Gastrocnemius medialis (tissue), 4 donors: Measurements from ENCODE around the gene HDGFL1.

Experiments
- POLR2A ChIP-seq, 2 donors: fragments of 450-650 bp; IDR thresholded peaks; one replicate each; pipeline ENCODE4 v1.6.1; 2017; ENCODE audit warnings: antibody characterized with exemption in 2 of 2, mild to moderate bottlenecking in 2 of 2, moderate library complexity in 2 of 2
- TF ChIP-seq, protein P1 (sequence below), 5 experiments: fragments of 450-650 bp in 3 of 5; fragments of 200-600 bp in 2 of 5; sonication (generic) in 2 of 5; IDR thresholded peaks in 4 of 5; conservative IDR thresholded peaks in 1 of 5; 1 replicate in 4 of 5; 2 replicates in 1 of 5; pipeline ENCODE4 v1.5.1; 2016 to 2019; ENCODE audit warnings: antibody characterized with exemption in 5 of 5, mild to moderate bottlenecking in 3 of 5, moderate library complexity in 3 of 5

DNA sequence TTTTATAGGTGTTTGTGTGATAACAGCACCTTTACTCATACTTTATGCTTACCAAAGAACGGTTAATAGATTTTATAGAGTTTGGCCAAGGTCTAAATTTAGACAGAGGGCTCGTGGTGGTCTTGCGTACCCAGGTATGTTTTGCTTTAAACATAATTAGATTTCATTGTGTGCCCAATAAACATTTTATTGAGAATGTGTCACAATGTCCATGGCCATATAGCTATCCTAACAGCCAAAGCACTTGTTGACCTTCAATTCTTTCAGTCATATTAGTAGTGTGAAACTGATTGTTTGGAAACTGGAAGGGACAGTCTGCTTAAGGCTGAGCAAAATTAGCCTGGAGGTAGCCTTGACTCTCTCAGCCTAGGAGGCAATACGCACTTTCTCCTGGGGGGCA is 48.3 kb upstream of the HDGFL1 start:
- TF ChIP-seq, protein P1, sequence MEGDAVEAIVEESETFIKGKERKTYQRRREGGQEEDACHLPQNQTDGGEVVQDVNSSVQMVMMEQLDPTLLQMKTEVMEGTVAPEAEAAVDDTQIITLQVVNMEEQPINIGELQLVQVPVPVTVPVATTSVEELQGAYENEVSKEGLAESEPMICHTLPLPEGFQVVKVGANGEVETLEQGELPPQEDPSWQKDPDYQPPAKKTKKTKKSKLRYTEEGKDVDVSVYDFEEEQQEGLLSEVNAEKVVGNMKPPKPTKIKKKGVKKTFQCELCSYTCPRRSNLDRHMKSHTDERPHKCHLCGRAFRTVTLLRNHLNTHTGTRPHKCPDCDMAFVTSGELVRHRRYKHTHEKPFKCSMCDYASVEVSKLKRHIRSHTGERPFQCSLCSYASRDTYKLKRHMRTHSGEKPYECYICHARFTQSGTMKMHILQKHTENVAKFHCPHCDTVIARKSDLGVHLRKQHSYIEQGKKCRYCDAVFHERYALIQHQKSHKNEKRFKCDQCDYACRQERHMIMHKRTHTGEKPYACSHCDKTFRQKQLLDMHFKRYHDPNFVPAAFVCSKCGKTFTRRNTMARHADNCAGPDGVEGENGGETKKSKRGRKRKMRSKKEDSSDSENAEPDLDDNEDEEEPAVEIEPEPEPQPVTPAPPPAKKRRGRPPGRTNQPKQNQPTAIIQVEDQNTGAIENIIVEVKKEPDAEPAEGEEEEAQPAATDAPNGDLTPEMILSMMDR (IDR thresholded peaks at IDR 0.05 in 4 of 5, conservative IDR thresholded peaks at IDR 0.05 in 1 of 5): no peak
- no peak for TF ChIP-seq POLR2A (IDR thresholded peaks at IDR 0.05)
